ENCODE results near the gene KCNJ6.
"Not testable (repeated sequence)": the region's sequence is repeated elsewhere in the genome, so short reads cannot be mapped to it uniquely, and the experiment has no call there.

KCNJ6 gene

DNA sequence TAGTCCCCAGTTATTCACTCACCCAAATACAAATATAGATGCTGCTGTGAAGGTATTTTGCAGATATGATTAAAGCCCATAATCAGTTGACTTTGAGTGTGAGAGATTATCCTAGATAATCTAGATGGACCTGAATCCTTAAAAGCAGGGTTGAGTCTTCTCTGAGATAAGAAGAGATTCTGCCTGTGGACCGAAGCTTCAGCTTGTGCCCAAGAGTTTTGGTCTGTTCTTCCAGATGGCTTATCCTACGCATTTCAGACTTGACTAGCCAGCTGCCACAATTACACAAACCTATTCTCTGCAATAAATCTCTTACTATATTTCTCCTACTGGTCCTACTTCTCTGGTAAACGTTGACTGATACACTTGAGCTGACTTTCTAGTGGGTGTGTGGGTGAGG lies 145.1 kb downstream of the KCNJ6 start:
- DNase-seq (ENCODE audit: low read depth in 2 of 2): no peak

DNA sequence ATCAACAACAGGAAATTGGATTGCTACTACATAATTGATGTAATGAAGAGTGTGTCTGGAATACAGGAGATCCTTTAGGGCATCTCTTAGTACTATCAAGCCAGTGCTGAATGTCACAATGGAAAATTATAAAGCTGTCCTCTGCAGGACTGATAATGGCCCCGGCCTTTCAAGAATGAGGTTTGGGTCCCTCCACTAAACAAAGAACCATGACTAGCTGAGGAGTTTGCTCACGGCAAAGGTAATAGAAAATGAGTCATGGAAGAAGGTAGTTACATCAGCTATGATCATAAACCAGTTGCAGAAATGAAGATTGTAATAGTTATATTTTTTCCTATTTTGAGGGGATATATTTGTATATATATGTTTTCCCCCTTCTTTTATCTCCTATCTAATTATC lies 145.8 kb downstream of the KCNJ6 start:
- no peak for DNase-seq (ENCODE audit: low read depth in 2 of 2)

DNA sequence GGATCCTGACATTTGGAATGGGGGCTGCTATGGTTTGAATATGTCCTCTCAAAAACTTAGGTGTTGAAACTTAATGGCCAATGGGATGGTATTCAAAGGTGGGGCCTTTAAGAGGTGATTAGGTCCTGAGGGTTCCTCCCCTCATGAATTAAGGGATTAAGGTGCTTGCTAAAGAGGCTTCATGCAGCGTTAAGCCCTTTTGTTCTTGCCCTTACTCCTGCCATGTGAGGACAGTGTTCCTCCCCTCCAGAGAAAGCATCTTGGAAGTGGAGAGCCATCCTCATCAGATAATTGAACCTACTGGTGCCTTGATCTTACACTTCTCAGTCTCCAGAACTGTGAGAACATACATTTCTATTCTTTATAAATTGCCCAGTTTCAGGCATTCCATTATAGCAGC lies 146.6 kb downstream of the KCNJ6 start:
- DNase-seq (ENCODE audit: low read depth in 2 of 2): no peak

DNA sequence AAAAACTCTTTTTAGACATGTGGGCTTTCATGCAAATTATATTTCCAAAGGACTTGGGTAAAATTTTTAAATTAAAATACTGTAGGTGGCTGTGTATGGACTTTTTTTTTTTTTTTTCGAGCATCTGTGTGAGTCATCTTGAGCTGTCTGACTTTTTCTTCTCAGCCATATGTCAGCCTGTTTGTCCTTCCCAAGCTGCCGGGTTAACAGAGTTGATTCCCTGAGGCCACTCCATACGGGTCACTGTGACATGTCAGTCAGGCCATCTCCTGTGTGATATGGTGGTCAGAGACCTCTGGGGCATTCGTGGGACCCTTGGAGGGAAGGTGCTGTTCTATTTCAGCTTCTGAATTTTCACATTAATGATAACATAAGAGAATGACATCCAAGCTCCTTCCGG lies 148.3 kb downstream of the KCNJ6 start:
- no peak for DNase-seq (ENCODE audit: low read depth in 2 of 2)

DNA sequence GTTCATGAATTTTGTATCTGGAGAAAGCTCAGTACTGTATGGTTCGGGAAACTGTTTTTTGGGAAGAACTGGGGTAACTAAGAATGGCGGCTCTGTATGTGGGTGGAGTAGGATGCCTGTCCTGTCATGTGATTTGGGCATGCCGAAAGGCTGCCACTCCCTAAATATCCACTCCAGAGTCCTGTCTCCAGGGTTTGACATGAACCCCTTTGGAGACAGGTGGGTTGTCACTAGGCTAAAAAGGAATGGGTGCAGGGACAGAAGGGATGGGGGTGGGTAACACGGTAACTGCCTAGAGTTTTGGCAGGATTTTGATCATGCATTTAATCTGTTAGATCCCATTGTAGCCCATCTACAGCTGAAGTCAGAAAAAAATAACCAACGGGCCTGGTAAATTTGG lies 150.1 kb downstream of the KCNJ6 start:
- DNase-seq (ENCODE audit: low read depth in 2 of 2): no peak

DNA sequence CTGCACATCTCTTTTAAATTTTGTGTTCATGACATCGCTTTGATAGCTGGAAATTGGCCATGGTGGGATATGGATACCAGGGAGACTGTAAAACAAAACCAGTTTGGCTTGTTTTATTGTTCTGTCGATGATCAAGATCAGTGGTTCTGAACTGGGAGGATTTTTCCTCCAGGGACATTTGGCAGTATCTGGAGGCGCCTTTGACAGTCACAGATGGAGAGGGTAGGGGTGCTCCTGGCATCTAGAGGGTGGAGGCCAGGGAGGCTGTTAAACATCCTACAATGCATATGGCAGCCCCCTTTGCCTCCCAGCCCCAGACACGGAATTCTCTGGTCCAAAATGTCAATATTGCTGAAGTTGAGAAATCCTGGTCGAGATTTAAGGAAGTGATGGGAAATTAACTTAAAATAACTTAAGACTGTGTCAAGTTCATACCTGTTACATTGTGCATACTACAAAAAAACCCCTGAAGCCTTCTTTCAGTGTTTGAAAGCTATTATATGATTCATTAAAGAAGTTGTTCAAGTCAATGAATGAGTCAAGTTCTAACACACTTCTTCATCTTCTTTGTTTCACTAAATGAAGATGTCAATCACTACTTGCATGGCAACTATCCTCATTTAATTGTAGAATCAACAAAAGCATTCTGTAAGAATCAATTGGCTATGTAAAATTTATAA lies 150.9 kb downstream of the KCNJ6 start:
- DNase-seq (ENCODE audit: low read depth in 2 of 2): no peak

DNA sequence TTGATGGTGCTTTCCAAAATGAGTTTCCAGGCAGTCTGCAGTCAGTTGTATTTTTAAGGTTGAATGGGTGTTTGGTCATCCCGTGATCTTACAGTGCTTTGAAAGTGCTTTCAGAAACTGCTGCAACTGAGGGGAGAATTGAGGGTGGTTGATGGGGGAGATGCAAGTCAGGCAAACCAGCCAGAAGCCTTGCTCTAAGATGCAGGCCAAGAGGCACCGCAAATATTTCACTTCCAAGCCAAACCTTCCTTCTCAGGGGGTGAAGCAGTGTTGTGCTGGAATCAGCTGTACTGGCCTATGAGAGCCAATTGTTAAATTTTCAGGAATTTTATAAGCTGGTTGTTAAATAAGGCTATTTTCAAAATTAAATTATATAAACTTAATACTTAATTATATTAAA lies 151.6 kb downstream of the KCNJ6 start:
- DNase-seq (ENCODE audit: low read depth in 2 of 2): no peak

DNA sequence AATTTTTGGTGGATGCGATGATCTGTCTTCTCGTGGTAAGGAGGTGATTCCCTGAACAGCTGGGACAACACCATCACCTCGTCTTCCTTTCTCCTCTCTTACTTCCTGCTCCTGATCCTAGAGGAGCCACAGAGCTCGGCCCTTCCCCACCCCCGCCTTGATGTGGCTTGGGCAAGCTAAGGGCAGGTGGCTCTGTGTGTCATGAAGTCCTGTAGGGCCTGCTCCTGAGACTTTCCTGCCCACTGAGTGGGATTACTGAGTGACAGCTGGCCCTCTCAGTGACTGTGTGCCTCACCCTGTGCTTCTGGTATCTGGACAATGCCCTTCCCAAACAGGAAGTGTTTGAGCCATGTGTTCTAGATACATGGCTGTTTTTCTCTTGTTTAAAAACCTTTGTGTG lies 153.0 kb downstream of the KCNJ6 start:
- DNase-seq (ENCODE audit: low read depth in 2 of 2): no peak

DNA sequence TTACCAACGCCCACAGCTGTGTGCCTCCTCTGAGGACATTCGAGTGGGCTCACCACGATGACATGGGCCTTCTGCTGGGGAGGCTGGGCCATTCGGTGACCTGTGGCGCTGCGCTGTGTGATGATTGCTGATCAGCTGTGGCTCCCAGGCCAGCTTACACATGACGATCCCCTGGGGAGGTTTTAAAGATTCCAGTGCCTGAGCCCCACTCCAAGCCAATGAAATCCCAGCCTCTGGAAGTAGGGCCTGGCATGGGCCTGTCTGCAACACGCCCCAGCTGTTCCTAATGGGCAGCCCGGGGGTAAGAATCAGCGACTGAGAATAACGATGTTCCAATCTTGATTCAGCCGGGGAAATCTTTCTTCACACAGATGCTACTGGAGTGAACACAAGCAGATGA lies 153.7 kb downstream of the KCNJ6 start:
- DNase-seq (ENCODE audit: low read depth in 2 of 2): no peak

DNA sequence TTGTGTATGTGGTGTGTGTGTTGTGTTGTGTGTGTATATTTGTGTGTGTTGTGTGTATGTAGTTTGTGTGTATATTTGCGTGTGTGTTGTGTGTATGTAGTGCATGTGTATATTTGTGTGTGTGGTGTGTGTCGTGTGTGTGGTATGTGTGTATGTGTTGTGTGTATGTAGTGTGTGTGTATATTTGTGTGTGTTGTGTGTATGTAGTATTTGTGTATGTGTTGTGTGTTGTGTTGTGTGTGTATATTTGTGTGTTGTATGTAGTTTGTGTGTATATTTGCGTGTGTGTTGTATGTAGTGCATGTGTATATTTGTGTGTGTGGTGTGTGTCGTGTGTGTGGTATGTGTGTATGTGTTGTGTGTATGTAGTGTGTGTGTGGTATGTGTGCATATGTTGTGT lies 154.9 kb downstream of the KCNJ6 start:
- not testable (repeated sequence) for DNase-seq (ENCODE audit: low read depth in 2 of 2)

DNA sequence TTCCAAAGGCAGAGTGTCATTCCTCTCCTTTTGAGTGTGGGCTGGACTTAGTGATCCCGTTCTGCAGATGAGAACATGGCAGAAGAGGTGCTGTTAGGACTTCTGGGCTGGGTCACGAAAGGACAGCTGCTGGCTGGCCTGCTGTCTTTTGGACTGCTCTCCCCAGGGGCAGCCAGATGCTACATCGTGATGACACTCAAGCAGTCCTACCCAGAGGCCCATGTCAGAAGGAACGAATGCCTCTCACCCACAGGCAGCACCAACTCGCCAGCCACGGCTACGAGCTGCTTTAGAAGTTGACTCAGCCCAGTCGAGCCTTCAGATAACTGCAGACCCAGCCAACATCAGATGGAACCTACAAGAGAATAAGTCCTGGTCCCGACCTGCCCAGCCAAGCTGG lies 156.5 kb downstream of the KCNJ6 start:
- DNase-seq (ENCODE audit: low read depth in 2 of 2): no peak

DNA sequence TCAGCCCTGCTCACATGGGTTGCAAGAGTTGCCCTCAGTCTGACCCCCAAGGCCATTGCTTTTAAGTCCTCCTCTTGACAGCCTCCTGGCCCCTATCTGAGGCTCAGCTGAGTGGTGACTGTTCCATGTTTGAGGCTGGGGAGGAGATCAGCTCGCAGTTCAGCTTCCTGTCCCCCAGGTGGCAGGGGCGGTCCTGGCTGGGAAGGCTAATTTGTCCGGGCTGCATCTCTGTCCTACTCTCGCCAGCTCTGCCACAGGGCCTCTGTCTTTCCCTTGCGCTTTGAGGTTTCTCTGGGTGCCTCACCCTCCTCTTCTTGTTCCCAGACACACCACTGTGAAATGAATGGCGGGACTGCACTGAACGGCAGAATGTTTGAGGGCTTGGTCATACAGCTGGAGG lies 157.3 kb downstream of the KCNJ6 start:
- peak in 1 of 2 experiments; percentile 19 for DNase-seq (ENCODE audit: low read depth in 2 of 2)

DNA sequence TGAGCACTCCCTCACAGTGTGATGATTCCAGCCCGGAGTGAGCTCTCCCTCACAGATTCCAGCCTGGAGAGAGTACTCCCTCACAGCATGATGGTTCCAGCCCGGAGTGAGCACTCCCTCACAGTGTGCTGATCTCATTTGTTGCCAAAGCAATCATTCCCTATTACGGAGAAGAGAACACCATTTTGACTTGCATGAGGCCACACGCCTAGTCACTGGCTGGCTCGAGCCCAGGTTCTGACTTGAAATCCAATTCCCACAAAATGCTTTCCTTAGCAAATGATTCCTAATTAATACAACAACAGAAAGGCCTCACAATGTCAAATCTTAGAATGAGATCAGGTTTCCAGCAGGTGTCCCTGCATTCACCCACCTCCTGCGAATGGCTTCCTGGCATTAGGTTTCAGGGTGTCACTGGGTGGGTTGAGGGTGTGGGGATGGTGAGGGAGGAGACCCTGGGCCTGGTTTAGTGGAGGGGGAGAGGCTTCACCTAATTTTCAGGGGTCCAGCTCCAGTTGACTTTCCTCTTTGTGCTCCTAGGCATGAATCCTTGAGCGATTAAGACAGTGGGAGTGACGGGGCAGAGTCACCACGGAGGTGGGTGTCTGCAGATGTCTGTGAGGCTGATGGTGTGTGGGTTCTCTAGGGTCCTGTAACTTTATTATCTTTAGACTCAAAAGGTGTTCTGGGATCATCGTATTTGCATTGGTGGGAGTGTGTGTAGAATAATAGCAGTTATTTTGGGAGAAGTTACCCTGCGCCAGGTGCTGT lies 158.5 kb downstream of the KCNJ6 start:
- no peak for DNase-seq (ENCODE audit: low read depth in 2 of 2)

DNA sequence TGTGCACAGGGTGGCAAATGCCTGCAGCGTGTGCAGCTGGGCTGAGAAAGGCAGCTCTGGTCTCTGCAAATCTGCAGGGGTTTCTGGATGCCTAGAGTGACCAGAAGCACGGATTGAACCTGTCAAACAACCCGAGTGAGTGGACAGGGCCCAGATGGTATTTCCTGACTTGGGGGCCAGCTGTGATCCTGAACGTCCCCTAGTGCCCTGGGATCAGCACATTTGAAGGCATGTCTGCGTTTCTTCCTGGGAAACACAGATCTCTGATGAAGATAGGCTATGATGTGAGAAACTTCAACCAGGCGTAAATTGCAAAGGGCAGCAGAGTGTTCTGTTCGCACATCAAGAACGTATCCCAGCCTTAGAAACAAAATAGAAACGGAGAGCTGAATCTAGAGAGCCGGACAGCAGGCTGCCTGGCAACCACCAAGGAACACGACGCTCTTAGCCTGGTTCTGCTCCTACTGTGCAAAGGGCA lies 163.1 kb downstream of the KCNJ6 start:
- no peak for DNase-seq (ENCODE audit: low read depth in 2 of 2)

DNA sequence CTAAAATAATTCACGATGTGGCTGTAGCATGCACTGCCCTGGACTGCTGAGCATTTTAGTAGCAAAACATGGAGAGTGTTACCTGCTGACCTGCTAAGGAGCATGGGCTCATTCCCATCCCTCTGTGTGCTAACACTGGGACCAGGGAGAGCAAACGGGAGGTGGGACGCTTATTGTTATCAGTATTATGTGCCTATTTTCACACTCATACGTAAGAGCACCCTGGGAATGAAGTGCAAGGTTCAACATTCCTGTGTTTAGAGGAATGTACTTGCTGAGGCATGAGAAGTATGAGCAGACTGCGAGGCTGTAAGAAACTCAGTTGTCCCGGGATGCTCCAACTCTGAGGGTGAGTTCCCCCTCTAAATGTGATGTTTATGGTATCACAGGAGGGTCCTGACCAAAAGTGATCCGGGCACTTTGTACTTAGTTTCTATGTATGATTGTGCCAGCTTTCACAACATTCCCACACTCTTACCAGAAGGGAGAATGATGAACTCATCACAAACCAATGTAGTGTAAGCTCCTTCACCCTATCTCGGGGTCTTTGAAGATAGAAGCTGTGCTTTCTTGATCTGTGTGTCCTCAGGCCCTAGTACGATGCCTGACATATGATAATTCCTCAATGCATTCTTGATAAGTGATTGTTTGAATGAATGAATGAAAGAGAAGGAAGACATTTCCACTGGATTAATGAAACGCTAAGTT lies 164.8 kb downstream of the KCNJ6 start:
- DNase-seq (ENCODE audit: low read depth in 2 of 2): no peak

DNA sequence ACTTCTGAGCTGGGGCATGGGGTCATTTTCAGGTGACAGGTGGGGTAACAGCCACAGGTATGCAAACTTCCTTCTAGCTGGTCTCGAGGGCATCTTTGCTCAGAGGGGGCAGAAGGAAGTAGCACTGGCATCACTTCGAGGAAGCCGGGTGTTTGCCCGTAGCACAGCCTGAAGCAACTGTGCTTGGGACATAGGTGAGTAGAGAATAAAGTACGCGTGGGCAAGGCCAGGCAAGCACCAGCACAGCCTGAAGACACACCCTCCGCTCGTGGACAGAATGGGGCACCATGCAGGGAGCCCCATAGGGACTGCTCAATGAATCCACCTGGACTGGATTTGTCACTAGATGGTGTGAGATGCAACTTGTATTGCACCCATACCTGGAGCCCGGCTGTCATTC lies 167.1 kb downstream of the KCNJ6 start:
- DNase-seq (ENCODE audit: low read depth in 2 of 2): no peak

DNA sequence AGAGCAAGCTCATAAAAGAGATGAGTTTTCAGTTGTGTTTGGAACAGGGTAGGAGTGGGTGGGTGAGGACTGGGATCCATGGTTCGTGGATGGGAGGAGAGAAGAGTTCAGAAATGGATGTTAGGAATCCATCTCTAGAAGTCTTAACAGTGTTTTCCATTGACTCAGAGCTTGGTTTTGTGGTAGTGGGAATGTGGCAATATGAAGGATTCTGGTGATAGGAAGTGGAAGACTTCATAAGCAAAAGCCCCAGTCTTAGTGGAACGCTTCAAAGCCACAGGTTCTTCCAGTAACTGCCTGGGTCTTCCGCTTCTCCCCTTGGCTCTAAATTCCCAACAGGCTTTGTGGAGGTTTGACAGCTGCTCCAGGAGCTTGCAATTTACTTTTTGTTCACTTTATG lies 167.9 kb downstream of the KCNJ6 start:
- no peak for DNase-seq (ENCODE audit: low read depth in 2 of 2)

DNA sequence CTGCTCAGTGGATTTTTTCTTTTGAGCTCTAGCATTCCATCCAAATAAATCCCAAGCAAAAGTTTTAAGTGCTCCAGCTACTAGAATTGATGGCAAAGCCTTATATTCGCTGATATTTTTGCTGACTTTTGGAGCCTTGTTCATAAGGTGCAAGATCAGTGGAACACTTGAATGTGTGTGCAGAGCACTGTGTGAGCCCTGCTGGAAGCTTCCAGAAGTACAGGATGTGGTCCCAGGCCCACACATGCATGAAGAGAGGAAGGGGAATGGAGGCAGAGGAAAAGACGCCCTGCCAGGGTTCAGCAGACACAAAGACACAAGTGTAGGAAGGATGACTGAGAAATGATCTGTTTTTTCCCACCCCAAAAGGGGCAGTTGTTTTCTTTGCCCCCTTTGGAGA lies 169.4 kb downstream of the KCNJ6 start:
- no peak for DNase-seq (ENCODE audit: low read depth in 2 of 2)

DNA sequence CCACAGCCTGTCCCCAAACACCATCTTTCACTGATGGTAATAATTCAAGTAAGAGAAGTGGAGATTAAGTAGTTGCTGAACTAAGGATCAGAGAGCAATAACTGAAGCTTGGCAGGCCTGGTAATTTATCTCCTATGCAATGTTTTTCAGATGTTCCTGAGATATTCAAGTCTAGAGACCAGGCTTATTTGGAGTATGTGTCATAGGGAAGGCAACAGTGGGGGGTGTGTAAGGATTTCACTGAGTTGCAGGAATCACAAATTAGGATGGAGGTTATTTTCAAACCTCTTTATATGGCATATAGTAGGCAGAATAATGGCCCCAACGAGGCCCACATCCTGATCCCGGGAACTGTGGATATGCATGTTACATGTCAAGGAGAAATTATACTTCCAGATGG lies 171.7 kb downstream of the KCNJ6 start:
- no peak for DNase-seq (ENCODE audit: low read depth in 2 of 2)

DNA sequence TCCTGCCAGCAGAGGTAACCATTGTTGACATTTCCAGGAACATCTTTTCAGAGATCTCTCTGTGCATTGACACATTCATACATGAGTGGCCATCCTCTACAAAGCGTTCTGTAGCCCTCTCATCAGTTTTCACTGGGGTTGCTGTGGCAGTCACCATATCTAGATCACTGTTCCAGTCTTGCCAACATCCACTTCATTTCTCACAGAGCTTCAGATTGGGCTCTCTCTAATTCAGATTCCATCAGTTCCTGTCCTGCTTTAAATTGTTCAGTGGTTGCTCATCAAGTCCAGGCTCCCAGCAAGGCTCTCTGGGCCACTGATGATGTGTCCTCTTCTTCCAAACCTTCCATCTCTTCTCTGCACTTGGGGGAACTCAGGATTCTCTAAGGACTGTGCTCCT lies 173.7 kb downstream of the KCNJ6 start:
- DNase-seq (ENCODE audit: low read depth in 2 of 2): peak in 1 of 2 experiments; percentile 7

DNA sequence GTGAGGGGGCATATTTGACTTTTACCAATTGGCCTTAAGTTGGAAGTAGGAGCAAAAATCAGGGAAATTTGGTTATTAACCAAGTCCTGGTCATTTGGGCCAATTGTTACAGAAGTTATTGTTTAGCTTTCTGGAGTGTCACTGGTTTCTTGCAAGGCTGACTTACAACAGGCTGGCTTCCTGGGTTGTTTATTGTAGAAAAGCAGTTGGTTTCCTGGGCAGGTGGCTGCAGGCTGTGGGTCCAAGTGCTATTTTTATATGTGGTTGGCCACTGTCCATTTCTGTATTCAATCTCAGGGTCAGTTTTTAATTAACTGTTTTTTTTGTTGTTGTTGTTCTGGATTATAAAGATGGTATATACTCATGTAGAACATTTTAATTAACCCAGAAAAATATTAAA lies 174.1 kb downstream of the KCNJ6 start:
- no peak for DNase-seq (ENCODE audit: low read depth in 2 of 2)

DNA sequence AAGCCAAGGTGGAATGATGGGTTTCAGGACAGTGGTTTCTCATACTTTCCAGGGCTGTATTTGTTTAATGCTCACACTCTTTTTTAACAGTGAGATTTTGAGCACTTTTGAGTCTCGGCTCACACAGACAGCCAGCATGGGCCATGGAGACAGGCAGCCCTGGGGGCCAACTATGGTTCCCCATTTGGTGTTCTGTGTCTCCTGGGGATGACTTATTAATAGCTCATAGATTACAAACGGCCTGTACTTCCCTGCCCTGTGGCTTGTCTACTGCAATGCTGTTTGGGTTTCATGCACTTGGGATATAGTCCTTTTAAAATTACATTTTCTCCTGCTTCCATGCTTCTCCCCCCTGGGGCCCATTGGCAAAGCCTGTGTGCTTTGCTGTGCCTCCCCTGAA lies 178.3 kb downstream of the KCNJ6 start:
- DNase-seq (ENCODE audit: low read depth in 2 of 2): no peak

DNA sequence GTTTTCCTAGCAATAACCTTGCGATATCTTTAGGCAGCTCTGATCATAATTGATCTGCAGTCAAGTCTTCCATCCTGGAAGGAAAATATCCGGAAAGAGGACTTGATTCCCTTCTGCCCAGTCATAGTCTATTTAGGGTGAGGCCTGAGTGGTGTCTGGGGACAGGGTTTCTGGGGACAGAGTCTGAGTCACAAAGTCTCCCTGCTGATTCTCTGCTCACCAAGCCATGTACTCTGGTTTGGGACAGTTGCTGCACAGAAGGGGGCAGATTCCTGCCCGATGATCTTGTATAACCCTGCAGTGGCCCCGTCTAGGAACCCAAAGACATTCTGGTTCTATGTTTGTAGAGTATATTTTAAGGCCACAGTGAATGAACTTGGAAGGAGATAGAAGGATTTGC lies 178.8 kb downstream of the KCNJ6 start:
- no peak for DNase-seq (ENCODE audit: low read depth in 2 of 2)
